Right lobe of liver (tissue), 4 donors: ENCODE data around the gene FGGY.

Source experiments
- POLR2A ChIP-seq: fragments of 450-650 bp; IDR thresholded peaks from one replicate; pipeline ENCODE4 v1.6.1; 2017; ENCODE audit warnings: antibody characterized with exemption, mild to moderate bottlenecking
- TF ChIP-seq, protein P1 (sequence below), 4 donors: fragments of 200-600 bp in 3 of 4; fragments of 450-650 bp in 1 of 4; IDR thresholded peaks; one replicate each; pipeline versions ENCODE4 v1.5.1 to v1.8.0; 2016 to 2022; ENCODE audit warnings: antibody characterized with exemption in 4 of 4, mild to moderate bottlenecking in 2 of 4
- donor health status: DM: no; HTN: no; CAD: no.
- donor health status: DM: no; HTN: no; CAD: no.
- donor health status: DM: no; HTN: yes; CAD: no.

GRCh38 chr1:59492500-59492899 lies 195.6 kb downstream of the FGGY start:
- TF ChIP-seq, protein P1, sequence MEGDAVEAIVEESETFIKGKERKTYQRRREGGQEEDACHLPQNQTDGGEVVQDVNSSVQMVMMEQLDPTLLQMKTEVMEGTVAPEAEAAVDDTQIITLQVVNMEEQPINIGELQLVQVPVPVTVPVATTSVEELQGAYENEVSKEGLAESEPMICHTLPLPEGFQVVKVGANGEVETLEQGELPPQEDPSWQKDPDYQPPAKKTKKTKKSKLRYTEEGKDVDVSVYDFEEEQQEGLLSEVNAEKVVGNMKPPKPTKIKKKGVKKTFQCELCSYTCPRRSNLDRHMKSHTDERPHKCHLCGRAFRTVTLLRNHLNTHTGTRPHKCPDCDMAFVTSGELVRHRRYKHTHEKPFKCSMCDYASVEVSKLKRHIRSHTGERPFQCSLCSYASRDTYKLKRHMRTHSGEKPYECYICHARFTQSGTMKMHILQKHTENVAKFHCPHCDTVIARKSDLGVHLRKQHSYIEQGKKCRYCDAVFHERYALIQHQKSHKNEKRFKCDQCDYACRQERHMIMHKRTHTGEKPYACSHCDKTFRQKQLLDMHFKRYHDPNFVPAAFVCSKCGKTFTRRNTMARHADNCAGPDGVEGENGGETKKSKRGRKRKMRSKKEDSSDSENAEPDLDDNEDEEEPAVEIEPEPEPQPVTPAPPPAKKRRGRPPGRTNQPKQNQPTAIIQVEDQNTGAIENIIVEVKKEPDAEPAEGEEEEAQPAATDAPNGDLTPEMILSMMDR (IDR thresholded peaks at IDR 0.05), result no peak
- TF ChIP-seq POLR2A, result no peak
